IPS-11a (cell line): ENCODE results near the gene PODXL.
"Not testable (repeated sequence)": the region's sequence is repeated elsewhere in the genome, so short reads cannot be mapped to it uniquely, and the experiment has no call there.

ENCODE experiments used
- H3K4me3 ChIP-seq: one replicate; pipeline ENCODE4 v1.5.1; 2013; ENCODE audit warnings: low read depth, low read length, control low read depth

PODXL gene

GRCh38 chr7:131497454-131497853 lies 59.0 kb downstream of the PODXL start:
- H3K4me3 ChIP-seq: no peak overlapping the region

- no peak overlapping the region for H3K4me3 ChIP-seq
Measured at GRCh38 chr7:131495669-131496498, 60.5 kb downstream of the PODXL start.

- H3K4me3 ChIP-seq: no peak overlapping the region
Measured at GRCh38 chr7:131494182-131494581, 62.2 kb downstream of the PODXL start.

GRCh38 chr7:131493581-131493980 lies 62.8 kb downstream of the PODXL start:
- no peak overlapping the region for H3K4me3 ChIP-seq

- H3K4me3 ChIP-seq: no peak overlapping the region
Measured at GRCh38 chr7:131493081-131493480, 63.3 kb downstream of the PODXL start.

GRCh38 chr7:131489881-131490280 lies 66.5 kb downstream of the PODXL start:
- no peak overlapping the region for H3K4me3 ChIP-seq

- H3K4me3 ChIP-seq: no peak overlapping the region
Measured at GRCh38 chr7:131489196-131489595, 67.2 kb downstream of the PODXL start.

GRCh38 chr7:131488361-131488760 lies 68.1 kb downstream of the PODXL start:
- H3K4me3 ChIP-seq: no peak overlapping the region

- no peak overlapping the region for H3K4me3 ChIP-seq
Measured at GRCh38 chr7:131487217-131487616, 69.2 kb downstream of the PODXL start.

GRCh38 chr7:131486346-131486745 lies 70.1 kb downstream of the PODXL start:
- H3K4me3 ChIP-seq: no peak overlapping the region

- H3K4me3 ChIP-seq: no peak overlapping the region
Measured at GRCh38 chr7:131483586-131483985, 72.8 kb downstream of the PODXL start.

GRCh38 chr7:131482800-131483199 lies 73.6 kb downstream of the PODXL start:
- no peak overlapping the region for H3K4me3 ChIP-seq

GRCh38 chr7:131480384-131481315 lies 75.8 kb downstream of the PODXL start:
- no peak overlapping the region for H3K4me3 ChIP-seq

GRCh38 chr7:131476740-131477139 lies 79.7 kb downstream of the PODXL start:
- no peak overlapping the region for H3K4me3 ChIP-seq

- no peak overlapping the region for H3K4me3 ChIP-seq
Measured at GRCh38 chr7:131471250-131472004, 85.0 kb downstream of the PODXL start.

- H3K4me3 ChIP-seq: no peak overlapping the region
Measured at GRCh38 chr7:131467788-131468187, 88.6 kb downstream of the PODXL start.

GRCh38 chr7:131466735-131467365 lies 89.6 kb downstream of the PODXL start:
- no peak overlapping the region for H3K4me3 ChIP-seq

GRCh38 chr7:131462715-131463114 lies 93.7 kb downstream of the PODXL start:
- not testable (repeated sequence) for H3K4me3 ChIP-seq

GRCh38 chr7:131462059-131462458 lies 94.4 kb downstream of the PODXL start:
- H3K4me3 ChIP-seq: no peak overlapping the region

GRCh38 chr7:131459256-131459655 lies 97.2 kb downstream of the PODXL start:
- no peak overlapping the region for H3K4me3 ChIP-seq

GRCh38 chr7:131456338-131456737 lies 100.1 kb downstream of the PODXL start:
- no peak overlapping the region for H3K4me3 ChIP-seq
